Stimulated activated naive B cell treated with anti-CD40 and anti-IgM and Interleukin-4, amounts not matched to agents 10 μg/mL and 1 μg/mL and 100 μg/mL, for 72 hours (primary cell): ENCODE results near the gene ZMPSTE24.

Source experiments
- ATAC-seq, 2 donors: fragments of 150-1000 bp; cut with Tn5 transposase; replicated peaks; 2 replicates each; pipeline ENCODE4 v1.10.0; 2021; ENCODE audit warnings: moderate library complexity in 1 of 2
- DNase-seq: peaks from one replicate; pipeline ENCODE4 v3.0.0; 2021
- H3K27ac Mint-ChIP-seq: one replicate; pipeline ENCODE4 v1.8.0; 2022; ENCODE audit warnings: mild to moderate bottlenecking, mixed read lengths
- H3K27me3 Mint-ChIP-seq, 2 donors: one replicate each; pipeline ENCODE4 v1.8.0; 2022; ENCODE audit warnings: mixed read lengths in 2 of 2
- H3K36me3 Mint-ChIP-seq, 2 donors: one replicate each; pipeline ENCODE4 v1.8.0; 2022; ENCODE audit warnings: mixed read lengths in 2 of 2, mild to moderate bottlenecking in 1 of 2
- H3K4me1 Mint-ChIP-seq, 2 donors: one replicate each; pipeline ENCODE4 v1.8.0; 2022; ENCODE audit warnings: mixed read lengths in 2 of 2, mild to moderate bottlenecking in 1 of 2
- H3K4me3 Mint-ChIP-seq, 2 donors: one replicate each; pipeline ENCODE4 v1.8.0; 2022; ENCODE audit warnings: mild to moderate bottlenecking in 2 of 2, mixed read lengths in 2 of 2, moderate library complexity in 1 of 2
- H3K9me3 Mint-ChIP-seq, 2 donors: one replicate each; pipeline ENCODE4 v1.8.0; 2022; ENCODE audit warnings: mixed read lengths in 2 of 2, mild to moderate bottlenecking in 1 of 2

ZMPSTE24 gene

GRCh38 chr1:40270152-40270834 is 12.3 kb downstream of the ZMPSTE24 start:
- Mint-ChIP-seq H3K27me3 (no peaks in the 10 kb centered on the region), H3K4me3 (no peak overlapping the region), H3K4me1 (peaks cover 7 to 11% of the 10 kb centered on the region in 2 donors), H3K36me3 (peaks cover 32 to 43% of the 10 kb centered on the region in 2 donors), H3K9me3 (no peaks in the 10 kb centered on the region), H3K27ac (peak overlapping the region; percentile 34)
- DNase-seq, result no peak
- ATAC-seq, result peak in 1 of 2 donors; percentile 46

GRCh38 chr1:40272653-40273213 is 14.7 kb downstream of the ZMPSTE24 start:
- peaks cover 34 to 46% of the 10 kb centered on the region in 2 donors for H3K36me3 Mint-ChIP-seq
- H3K4me1 Mint-ChIP-seq, result peaks cover 7 to 11% of the 10 kb centered on the region in 2 donors
- no peaks in the 10 kb centered on the region for H3K27me3 Mint-ChIP-seq
- peak; percentile 29 to 34 for ATAC-seq
- no peak for DNase-seq
- H3K27ac Mint-ChIP-seq, result peak overlapping the region; percentile 37
- H3K9me3 Mint-ChIP-seq, result no peaks in the 10 kb centered on the region
- peak overlapping the region in 1 of 2 donors; percentile 33 for H3K4me3 Mint-ChIP-seq

GRCh38 chr1:40273547-40274166 is 15.6 kb downstream of the ZMPSTE24 start:
- Mint-ChIP-seq H3K9me3 (no peaks in the 10 kb centered on the region), H3K27me3 (no peaks in the 10 kb centered on the region), H3K36me3 (peaks cover 34 to 46% of the 10 kb centered on the region in 2 donors), H3K4me3 (no peak overlapping the region), H3K27ac (no peak overlapping the region), H3K4me1 (peaks cover 7 to 11% of the 10 kb centered on the region in 2 donors)
- DNase-seq, result no peak
- no peak for ATAC-seq

GRCh38 chr1:40274331-40274730 is 16.3 kb downstream of the ZMPSTE24 start:
- no peak overlapping the region for H3K27ac Mint-ChIP-seq
- peaks cover 34 to 48% of the 10 kb centered on the region in 2 donors for H3K36me3 Mint-ChIP-seq
- no peaks in the 10 kb centered on the region for H3K27me3 Mint-ChIP-seq
- H3K9me3 Mint-ChIP-seq, result no peaks in the 10 kb centered on the region
- no peak overlapping the region for H3K4me3 Mint-ChIP-seq
- no peak for ATAC-seq
- peaks cover 7 to 11% of the 10 kb centered on the region in 2 donors for H3K4me1 Mint-ChIP-seq
- no peak for DNase-seq

- H3K4me1 Mint-ChIP-seq, result peaks cover 3 to 11% of the 10 kb centered on the region in 2 donors
- DNase-seq (no peak), ATAC-seq (no peak)
- H3K36me3 Mint-ChIP-seq, result peaks cover 30 to 45% of the 10 kb centered on the region in 2 donors
- no peaks in the 10 kb centered on the region for H3K9me3 Mint-ChIP-seq
- no peak overlapping the region for H3K27ac Mint-ChIP-seq
- H3K27me3 Mint-ChIP-seq, result no peaks in the 10 kb centered on the region
- no peak overlapping the region for H3K4me3 Mint-ChIP-seq
Measured at GRCh38 chr1:40276122-40276521, 18.1 kb downstream of the ZMPSTE24 start.

GRCh38 chr1:40281853-40282252 is 23.8 kb downstream of the ZMPSTE24 start:
- Mint-ChIP-seq H3K27ac (no peak overlapping the region), H3K36me3 (peaks cover 17 to 32% of the 10 kb centered on the region in 2 donors), H3K27me3 (no peaks in the 10 kb centered on the region), H3K4me3 (no peak overlapping the region), H3K4me1 (no peaks in the 10 kb centered on the region), H3K9me3 (no peaks in the 10 kb centered on the region)
- ATAC-seq, result no peak
- no peak for DNase-seq

GRCh38 chr1:40291293-40291692 is 33.3 kb downstream of the ZMPSTE24 start:
- Mint-ChIP-seq H3K36me3 (peaks cover 27 to 58% of the 10 kb centered on the region in 2 donors), H3K4me1 (peaks cover 8% of the 10 kb centered on the region in 2 donors), H3K4me3 (no peak overlapping the region), H3K27me3 (no peaks in the 10 kb centered on the region), H3K27ac (no peak overlapping the region), H3K9me3 (no peaks in the 10 kb centered on the region)
- ATAC-seq (no peak), DNase-seq (no peak)

- DNase-seq, result no peak
- no peak for ATAC-seq
- Mint-ChIP-seq H3K36me3 (peaks cover 24 to 33% of the 10 kb centered on the region in 2 donors), H3K27ac (peak overlapping the region; percentile 17), H3K9me3 (no peaks in the 10 kb centered on the region), H3K27me3 (no peaks in the 10 kb centered on the region), H3K4me3 (no peak overlapping the region), H3K4me1 (no peaks in the 10 kb centered on the region)
Measured at GRCh38 chr1:40299366-40300248, 41.6 kb downstream of the ZMPSTE24 start.

- Mint-ChIP-seq H3K27ac (peak overlapping the region; percentile 17), H3K27me3 (no peaks in the 10 kb centered on the region)
- no peak for DNase-seq
Measured at GRCh38 chr1:40300249-40300567, 42.2 kb downstream of the ZMPSTE24 start.

GRCh38 chr1:40300651-40301050 is 42.6 kb downstream of the ZMPSTE24 start:
- Mint-ChIP-seq H3K36me3 (peaks cover 16 to 27% of the 10 kb centered on the region in 2 donors), H3K27ac (no peak overlapping the region), H3K4me1 (no peaks in the 10 kb centered on the region), H3K4me3 (no peak overlapping the region), H3K27me3 (no peaks in the 10 kb centered on the region), H3K9me3 (no peaks in the 10 kb centered on the region)
- no peak for DNase-seq
- no peak for ATAC-seq

More at GRCh38 chr1:40300249-40300567, 42.2 kb downstream of the ZMPSTE24 start:
- no peak for ATAC-seq
- Mint-ChIP-seq H3K4me3 (no peak overlapping the region), H3K9me3 (no peaks in the 10 kb centered on the region), H3K4me1 (no peaks in the 10 kb centered on the region), H3K36me3 (peaks cover 18 to 31% of the 10 kb centered on the region in 2 donors)

GRCh38 chr1:40301066-40301465 is 43.0 kb downstream of the ZMPSTE24 start:
- Mint-ChIP-seq H3K4me3 (no peak overlapping the region), H3K27ac (no peak overlapping the region), H3K27me3 (no peaks in the 10 kb centered on the region), H3K4me1 (no peaks in the 10 kb centered on the region), H3K9me3 (no peaks in the 10 kb centered on the region), H3K36me3 (peaks cover 14 to 27% of the 10 kb centered on the region in 2 donors)
- ATAC-seq, result no peak
- DNase-seq, result no peak

GRCh38 chr1:40301541-40302299 is 43.7 kb downstream of the ZMPSTE24 start:
- H3K27me3 Mint-ChIP-seq, result no peaks in the 10 kb centered on the region
- peaks cover 14 to 28% of the 10 kb centered on the region in 2 donors for H3K36me3 Mint-ChIP-seq
- ATAC-seq (no peak), DNase-seq (no peak)
- H3K9me3 Mint-ChIP-seq, result no peaks in the 10 kb centered on the region
- H3K4me3 Mint-ChIP-seq, result no peak overlapping the region
- no peak overlapping the region for H3K27ac Mint-ChIP-seq
- no peaks in the 10 kb centered on the region for H3K4me1 Mint-ChIP-seq

- Mint-ChIP-seq H3K9me3 (no peaks in the 10 kb centered on the region), H3K36me3 (peaks cover 18 to 22% of the 10 kb centered on the region in 2 donors), H3K27me3 (no peaks in the 10 kb centered on the region), H3K4me3 (no peak overlapping the region), H3K27ac (no peak overlapping the region), H3K4me1 (no peaks in the 10 kb centered on the region)
- ATAC-seq, result no peak
- no peak for DNase-seq
Measured at GRCh38 chr1:40302475-40302874, 44.4 kb downstream of the ZMPSTE24 start.
